Measurements from ENCODE around the gene IL1RAPL1. TPM values are rescaled to one million over a fixed set of nuclear protein-coding genes. Genes with fewer than 3 reads are reported as not detected.

Gene IL1RAPL1
- total and polyA plus RNA-seq, 2 donors (not counting 3 experiments of a cell fraction or from before 2014, with no cell fraction given): 0.79 to 1.3 TPM

DNA sequence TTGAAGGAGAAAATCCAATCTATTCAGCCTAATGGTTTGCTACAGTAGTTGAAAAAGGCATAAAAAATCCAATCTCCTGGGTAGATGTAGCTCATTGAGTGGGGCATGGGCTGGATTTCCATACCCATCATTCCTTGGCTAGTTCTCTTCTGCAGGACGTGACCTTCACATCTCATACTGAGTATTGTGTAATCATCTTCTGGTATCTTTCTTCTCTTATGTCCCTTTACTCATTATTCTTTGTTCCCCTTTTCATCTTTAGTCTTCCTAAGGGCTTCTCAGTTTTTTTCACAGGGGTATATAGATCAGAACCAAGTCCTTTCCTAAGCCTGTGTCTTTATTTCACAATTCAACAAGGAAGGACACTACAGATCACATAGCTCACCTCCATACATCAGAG lies 900.5 kb downstream of the IL1RAPL1 start:
- Histone ChIP-seq H3K4me1 (ENCODE audit: control insufficient read depth, extremely low read depth, insufficient read depth, low read length) (peaks cover 3% of the 10 kb centered on the region), H3K9me3 (replicated peaks; ENCODE audit: control insufficient read depth, insufficient read depth, low read length) (no peaks in the 10 kb centered on the region), H3K27ac (ENCODE audit: insufficient read depth, low read depth, low read length) (no peak overlapping the region), H2AFZ (ENCODE audit: low read depth, low read length) (no peak overlapping the region), H3K4me3 (replicated peaks in 1 of 3; ENCODE audit: insufficient read depth in 1 of 3, low read depth in 1 of 3, low read length in 3 of 3) (no peak overlapping the region), H3K79me2 (ENCODE audit: control insufficient read depth, insufficient read depth, low read length) (no peaks in the 10 kb centered on the region), H3K27me3 (ENCODE audit: control insufficient read depth in 2 of 2, insufficient read depth in 2 of 2, low read length in 2 of 2) (no peaks in the 10 kb centered on the region), H3K36me3 (ENCODE audit: control insufficient read depth in 2 of 2, extremely low read depth in 1 of 2, insufficient read depth in 2 of 2, low read length in 2 of 2) (no peaks in the 10 kb centered on the region), H3K4me2 (ENCODE audit: insufficient read depth, low read length) (no peak overlapping the region), H4K20me1 (replicated peaks; ENCODE audit: control insufficient read depth, extremely low read depth, insufficient read depth, low read length) (no peaks in the 10 kb centered on the region), H3K9ac (replicated peaks; ENCODE audit: extremely low read depth, insufficient read depth, low read length) (no peak overlapping the region), H3K9me1 (replicated peaks; ENCODE audit: control insufficient read depth, extremely low read depth, insufficient read depth, low read length) (no peaks in the 10 kb centered on the region)
- intact Hi-C loops (cut with micrococcal nuclease): no loop called here
- CTCF ChIA-PET: interaction anchor here (3.0 kb wide), 1 partner anchor 9 kb away, joined by 13 read pairs; no protein-coding TSS in a partner anchor
- POLR2A ChIA-PET: no interaction called here
- no peak for TF ChIP-seq JUN (IDR thresholded peaks at IDR 0.05; ENCODE audit: borderline replicate concordance, insufficient read depth, insufficient read length, low read depth)
- TF ChIP-seq MAX (IDR thresholded peaks at IDR 0.05; ENCODE audit: insufficient read depth, insufficient read length): no peak
- TF ChIP-seq POLR2AphosphoS5 (IDR thresholded peaks at IDR 0.05; ENCODE audit: insufficient read depth, low read depth, low read length): no peak
- no peak for TF ChIP-seq MYC (IDR thresholded peaks at IDR 0.05; ENCODE audit: low read depth, low read length)
- TF ChIP-seq EZH2 (IDR thresholded peaks at IDR 0.05; ENCODE audit: borderline replicate concordance, low read depth, low read length, severe bottlenecking): no peak
- no peak for TF ChIP-seq FOS (IDR thresholded peaks at IDR 0.05; ENCODE audit: borderline replicate concordance, insufficient read depth, low read length)
- TF ChIP-seq GATA2 (IDR thresholded peaks at IDR 0.05; ENCODE audit: insufficient read depth, insufficient read length, low read depth, low read length): no peak
- no peak for TF ChIP-seq CTCF (IDR thresholded peaks at IDR 0.05; ENCODE audit: extremely low read depth in 1 of 2, insufficient read depth in 1 of 2, low read depth in 1 of 2, low read length in 2 of 2)
- TF ChIP-seq POLR2A (IDR thresholded peaks at IDR 0.05; ENCODE audit: low read depth, low read length): no peak
- FAIRE-seq (no peak), DNase-seq (ENCODE audit: low read depth, low spot score) (no peak)
- dilution Hi-C loops (cut with MboI; ENCODE audit: extremely low pct_ligation_motif_present, low sequenced_read_pairs): no loop called here
- no TSS peak for BruUV-seq (replicated peaks)

Measured in endothelial cell of umbilical vein (primary cell).